GM12865 (cell line): ENCODE data around the gene TEDC2.

ENCODE experiments used
- DNase-seq: peaks from one replicate; pipeline ENCODE4 v3.0.0; 2010; ENCODE audit warnings: low read depth
- H3K4me3 ChIP-seq: 2 replicates; pipeline ENCODE4 v1.5.1; 2011; ENCODE audit warnings: mild to moderate bottlenecking, low read depth, low read length, control low read depth
- CTCF ChIP-seq: IDR thresholded peaks from 2 replicates; pipeline ENCODE4 v1.5.1; 2011; ENCODE audit warnings: low read length, control low read depth, low read depth, inconsistent platforms; ENCODE audit not compliant: insufficient read depth; ENCODE audit errors: missing control alignments

Gene TEDC2

GRCh38 chr16:2490190-2491105 lies 30.5 kb downstream of the TEDC2 start:
- TF ChIP-seq CTCF = no peak
- no peak for DNase-seq
- H3K4me3 ChIP-seq = no peak overlapping the region

GRCh38 chr16:2492292-2492691 lies 32.4 kb downstream of the TEDC2 start:
- DNase-seq = no peak
- no peak overlapping the region for H3K4me3 ChIP-seq
- no peak for TF ChIP-seq CTCF

- no peak for TF ChIP-seq CTCF
- DNase-seq = no peak
These were observed 33.7 kb downstream of the TEDC2 start for GRCh38 chr16:2493605-2494004.

GRCh38 chr16:2494616-2495015 lies 34.7 kb downstream of the TEDC2 start:
- no peak overlapping the region for H3K4me3 ChIP-seq
- DNase-seq = no peak
- no peak for TF ChIP-seq CTCF

More at GRCh38 chr16:2493605-2494004, 33.7 kb downstream of the TEDC2 start:
- H3K4me3 ChIP-seq = no peak overlapping the region

GRCh38 chr16:2495041-2495440 lies 35.1 kb downstream of the TEDC2 start:
- H3K4me3 ChIP-seq = no peak overlapping the region
- DNase-seq = no peak
- no peak for TF ChIP-seq CTCF

- no peak for DNase-seq
- no peak for TF ChIP-seq CTCF
- H3K4me3 ChIP-seq = no peak overlapping the region
These were observed 36.6 kb downstream of the TEDC2 start for GRCh38 chr16:2496223-2497115.
